ENCODE results near the gene WIPF1. TPM values are rescaled to one million over a fixed set of nuclear protein-coding genes. Genes with fewer than 3 reads are reported as not detected.

The WIPF1 gene
- total RNA-seq, 6 experiments from 2014 or later, result 5.0 to 15.3 (median 7.1) TPM

- no peaks in the 10 kb centered on the region for H3K36me3 ChIP-seq
- DNase-seq (no peak), ATAC-seq (no peak)
- H3K4me1 ChIP-seq, result no peaks in the 10 kb centered on the region
- H3K27me3 ChIP-seq, result no peaks in the 10 kb centered on the region
- H3K9me3 ChIP-seq, result no peaks in the 10 kb centered on the region
- WGBS (ENCODE audit: insufficient coverage, low coverage, low lambda C conversion rate, missing lambda C conversion rate), result 87% methylated on average over 9 of the region's 11 CpGs
- intact Hi-C loops (cut with DNase I), result no loop called here
- H3K27ac ChIP-seq, result no peak overlapping the region
- TF ChIP-seq, protein P1, sequence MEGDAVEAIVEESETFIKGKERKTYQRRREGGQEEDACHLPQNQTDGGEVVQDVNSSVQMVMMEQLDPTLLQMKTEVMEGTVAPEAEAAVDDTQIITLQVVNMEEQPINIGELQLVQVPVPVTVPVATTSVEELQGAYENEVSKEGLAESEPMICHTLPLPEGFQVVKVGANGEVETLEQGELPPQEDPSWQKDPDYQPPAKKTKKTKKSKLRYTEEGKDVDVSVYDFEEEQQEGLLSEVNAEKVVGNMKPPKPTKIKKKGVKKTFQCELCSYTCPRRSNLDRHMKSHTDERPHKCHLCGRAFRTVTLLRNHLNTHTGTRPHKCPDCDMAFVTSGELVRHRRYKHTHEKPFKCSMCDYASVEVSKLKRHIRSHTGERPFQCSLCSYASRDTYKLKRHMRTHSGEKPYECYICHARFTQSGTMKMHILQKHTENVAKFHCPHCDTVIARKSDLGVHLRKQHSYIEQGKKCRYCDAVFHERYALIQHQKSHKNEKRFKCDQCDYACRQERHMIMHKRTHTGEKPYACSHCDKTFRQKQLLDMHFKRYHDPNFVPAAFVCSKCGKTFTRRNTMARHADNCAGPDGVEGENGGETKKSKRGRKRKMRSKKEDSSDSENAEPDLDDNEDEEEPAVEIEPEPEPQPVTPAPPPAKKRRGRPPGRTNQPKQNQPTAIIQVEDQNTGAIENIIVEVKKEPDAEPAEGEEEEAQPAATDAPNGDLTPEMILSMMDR (IDR thresholded peaks at IDR 0.05), result no peak
- no peak for TF ChIP-seq POLR2A (IDR thresholded peaks at IDR 0.05)
- H3K4me3 ChIP-seq, result no peak overlapping the region
Measured at GRCh38 chr2:174535757-174536703, 61.6 kb downstream of the WIPF1 start.

DNA sequence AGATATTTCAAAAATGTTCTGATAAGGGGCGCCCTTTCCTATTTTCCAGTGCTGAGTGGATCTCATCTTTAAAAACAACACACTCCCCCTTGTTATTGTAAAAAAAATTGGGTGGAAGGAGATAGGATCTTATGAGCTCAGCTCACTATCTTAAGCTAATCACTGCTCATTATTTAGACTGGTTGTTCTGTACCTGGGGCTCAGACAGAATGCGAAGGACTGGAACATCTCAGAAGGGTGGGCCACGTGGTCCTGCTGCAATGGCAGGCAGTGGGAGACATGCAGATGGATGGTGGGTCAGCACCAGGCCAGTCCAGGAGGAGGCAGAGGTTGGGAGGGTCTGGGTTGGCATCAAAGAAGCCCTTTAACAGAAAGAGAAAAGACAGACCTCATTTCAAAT, 62.5 kb downstream of the WIPF1 start:
- Histone ChIP-seq H3K27me3 (no peaks in the 10 kb centered on the region), H3K9me3 (no peaks in the 10 kb centered on the region), H3K27ac (no peak overlapping the region), H3K4me3 (no peak overlapping the region), H3K36me3 (no peaks in the 10 kb centered on the region), H3K4me1 (no peaks in the 10 kb centered on the region)
- ATAC-seq (no peak), DNase-seq (no peak)
- intact Hi-C loops (cut with DNase I), result no loop called here
- TF ChIP-seq POLR2A (IDR thresholded peaks at IDR 0.05), result no peak
- TF ChIP-seq, protein P1 (IDR thresholded peaks at IDR 0.05), result no peak
- WGBS (ENCODE audit: insufficient coverage, low coverage, low lambda C conversion rate, missing lambda C conversion rate), result 73% methylated on average over 3 of the region's 3 CpGs

DNA sequence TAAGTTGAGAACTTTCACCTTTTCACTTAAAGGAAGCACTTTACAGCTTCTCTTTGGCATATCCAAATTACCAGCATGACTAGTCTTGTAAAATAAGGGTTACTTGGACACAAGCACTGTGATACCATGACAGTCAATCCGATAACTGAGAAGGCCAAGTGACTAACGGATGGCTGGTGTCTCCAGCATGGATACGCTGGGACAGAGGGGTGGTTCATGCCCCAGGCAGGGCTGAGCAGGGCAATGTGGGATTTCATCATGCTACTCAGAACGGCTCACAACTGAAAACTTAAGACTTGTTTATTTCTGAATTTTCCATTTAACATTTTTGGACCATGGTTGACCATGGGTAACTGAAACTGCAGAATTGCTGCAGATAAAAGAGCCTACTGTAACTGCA, 67.7 kb downstream of the WIPF1 start:
- ATAC-seq (no peak), DNase-seq (no peak)
- intact Hi-C loops (cut with DNase I), result loop anchor here (10.0 kb wide), 1 partner anchor 65 kb away; no protein-coding TSS in a partner anchor
- Histone ChIP-seq H3K4me3 (no peak overlapping the region), H3K36me3 (no peaks in the 10 kb centered on the region), H3K27me3 (no peaks in the 10 kb centered on the region), H3K4me1 (no peaks in the 10 kb centered on the region), H3K27ac (no peak overlapping the region), H3K9me3 (no peaks in the 10 kb centered on the region)
- no peak for TF ChIP-seq POLR2A (IDR thresholded peaks at IDR 0.05)
- TF ChIP-seq, protein P1 (IDR thresholded peaks at IDR 0.05), result no peak
- 88% methylated on average over 3 of the region's 4 CpGs for whole genome bisulfite sequencing (ENCODE audit: insufficient coverage, low coverage, low lambda C conversion rate, missing lambda C conversion rate)

DNA sequence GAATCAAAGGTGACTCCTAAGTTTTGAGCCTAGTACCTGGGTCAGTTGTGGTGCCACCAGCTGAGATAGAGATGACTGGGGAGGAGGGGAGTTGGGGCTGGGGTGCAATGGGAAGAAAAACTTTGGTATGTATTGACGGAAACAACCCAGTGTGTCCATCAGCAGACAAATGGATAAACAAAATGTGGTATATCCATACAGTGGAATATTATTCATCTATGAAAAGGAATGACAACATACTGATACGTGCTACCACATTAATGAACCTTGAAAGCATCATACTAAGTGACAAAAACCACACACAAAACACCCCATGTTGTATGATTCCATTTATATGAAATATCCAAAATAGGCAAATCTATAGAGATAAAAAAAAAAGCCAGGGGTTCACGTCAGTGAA, 69.6 kb downstream of the WIPF1 start:
- no peak for DNase-seq
- intact Hi-C loops (cut with DNase I), result loop anchor here (10.0 kb wide), 1 partner anchor 63 kb away; no protein-coding TSS in a partner anchor
- H3K4me1 ChIP-seq, result no peaks in the 10 kb centered on the region
- no peaks in the 10 kb centered on the region for H3K36me3 ChIP-seq
- H3K4me3 ChIP-seq, result no peak overlapping the region
- no peaks in the 10 kb centered on the region for H3K9me3 ChIP-seq
- ATAC-seq, result no peak
- no peak overlapping the region for H3K27ac ChIP-seq
- TF ChIP-seq, protein P1 (IDR thresholded peaks at IDR 0.05), result no peak
- TF ChIP-seq POLR2A (IDR thresholded peaks at IDR 0.05), result no peak
- no peaks in the 10 kb centered on the region for H3K27me3 ChIP-seq
- 78% methylated on average over 2 of the region's 3 CpGs for WGBS (ENCODE audit: insufficient coverage, low coverage, low lambda C conversion rate, missing lambda C conversion rate)
